GM21423 (cell line): ENCODE results near the gene TREML2.
"Not testable (repeated sequence)": the region's sequence is repeated elsewhere in the genome, so short reads cannot be mapped to it uniquely, and the experiment has no call there.

Experiments used
- ATAC-seq: cut with Tn5 transposase; IDR thresholded peaks from one replicate; pipeline ENCODE4 v1.9.1; 2021; ENCODE audit warnings: mild to moderate bottlenecking, moderate library complexity; ENCODE audit not compliant: unreplicated experiment

TREML2 gene, protein sequence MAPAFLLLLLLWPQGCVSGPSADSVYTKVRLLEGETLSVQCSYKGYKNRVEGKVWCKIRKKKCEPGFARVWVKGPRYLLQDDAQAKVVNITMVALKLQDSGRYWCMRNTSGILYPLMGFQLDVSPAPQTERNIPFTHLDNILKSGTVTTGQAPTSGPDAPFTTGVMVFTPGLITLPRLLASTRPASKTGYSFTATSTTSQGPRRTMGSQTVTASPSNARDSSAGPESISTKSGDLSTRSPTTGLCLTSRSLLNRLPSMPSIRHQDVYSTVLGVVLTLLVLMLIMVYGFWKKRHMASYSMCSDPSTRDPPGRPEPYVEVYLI

DNA sequence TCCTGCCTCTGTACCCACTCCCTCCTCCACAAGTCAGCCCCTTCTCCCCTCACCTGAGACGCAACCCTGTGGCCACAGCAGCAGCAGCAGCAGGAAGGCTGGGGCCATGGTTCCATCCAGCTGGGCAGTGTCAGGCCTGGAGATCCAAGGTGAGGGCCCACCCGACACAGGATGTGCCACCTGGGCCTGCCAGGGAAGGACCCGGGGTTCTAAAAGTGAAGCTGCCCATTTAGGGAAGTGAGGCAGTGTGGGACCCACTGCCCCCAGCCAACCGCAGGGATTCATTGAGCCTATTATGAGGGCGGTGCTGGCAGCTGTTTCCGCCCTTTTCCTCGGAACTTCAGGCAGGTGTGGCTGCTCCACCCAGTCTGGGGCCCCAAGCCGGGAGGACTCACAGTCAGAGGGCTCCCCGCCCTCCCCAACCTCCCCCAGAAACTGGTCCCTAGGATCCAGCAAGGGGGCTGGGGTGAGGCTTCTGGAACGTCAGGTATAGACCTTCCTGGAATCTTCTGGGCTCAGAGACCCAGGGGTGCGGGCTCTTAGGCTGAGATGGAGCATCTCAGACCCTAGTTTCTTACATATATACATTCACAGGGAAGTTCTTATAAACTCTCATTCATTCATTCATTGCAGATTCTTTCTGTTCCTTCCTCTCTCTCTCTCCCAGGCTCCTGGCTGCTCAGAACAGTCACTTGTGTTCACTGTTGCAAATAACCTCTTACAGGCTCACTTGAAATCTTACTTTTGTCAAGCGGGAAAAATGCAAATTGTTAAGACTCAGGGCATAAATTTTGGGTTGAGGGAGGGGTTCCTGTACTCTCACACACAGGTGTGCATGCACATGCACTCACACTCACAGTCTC lies at the start of gene TREML2:
Gene TREML2 (minus strand): TSS at position 249 of the 863 bp plus-strand sequence. CDS start 141 bp downstream, at position 108.
- ATAC-seq = peak; percentile 43

DNA sequence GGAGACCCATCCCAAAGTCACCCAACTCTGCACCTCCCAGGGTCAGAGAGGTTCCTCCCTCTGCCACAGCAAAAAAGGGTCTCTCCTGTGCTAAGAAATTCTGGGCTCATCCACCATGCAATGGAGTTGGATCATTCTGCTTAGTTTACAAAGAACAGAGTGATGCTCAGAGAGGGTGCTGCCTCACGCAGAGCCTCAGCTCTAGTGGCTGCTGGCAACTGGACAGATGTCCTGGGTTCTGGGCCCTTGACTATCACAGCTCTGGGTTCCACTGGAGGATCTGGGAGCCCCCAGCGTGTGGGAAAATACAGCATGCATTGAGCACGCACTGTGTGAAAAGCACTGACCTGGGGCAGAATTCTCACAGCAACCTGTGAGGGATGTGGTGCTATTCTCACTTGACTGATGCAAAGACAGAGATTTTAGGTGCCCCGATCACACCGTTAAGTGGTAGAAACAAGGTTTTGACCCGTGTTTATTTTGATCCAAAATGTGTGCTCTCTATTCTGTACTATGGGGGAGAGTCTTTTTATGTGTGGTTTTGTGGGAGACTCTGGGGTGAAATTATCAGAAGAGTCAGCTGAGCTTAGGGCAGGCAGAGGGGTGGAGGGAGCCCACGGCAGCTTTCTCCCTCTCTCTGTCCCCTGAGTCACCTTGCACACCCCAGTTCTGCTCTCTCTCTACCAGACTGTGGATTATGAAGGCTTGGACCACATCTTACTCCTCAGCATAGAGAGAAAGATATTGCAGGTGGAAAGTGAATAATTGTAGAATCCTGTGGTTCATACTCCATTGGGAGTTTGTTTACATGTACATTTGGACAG lies 47.1 kb upstream of the TREML2 start:
- ATAC-seq = no peak

DNA sequence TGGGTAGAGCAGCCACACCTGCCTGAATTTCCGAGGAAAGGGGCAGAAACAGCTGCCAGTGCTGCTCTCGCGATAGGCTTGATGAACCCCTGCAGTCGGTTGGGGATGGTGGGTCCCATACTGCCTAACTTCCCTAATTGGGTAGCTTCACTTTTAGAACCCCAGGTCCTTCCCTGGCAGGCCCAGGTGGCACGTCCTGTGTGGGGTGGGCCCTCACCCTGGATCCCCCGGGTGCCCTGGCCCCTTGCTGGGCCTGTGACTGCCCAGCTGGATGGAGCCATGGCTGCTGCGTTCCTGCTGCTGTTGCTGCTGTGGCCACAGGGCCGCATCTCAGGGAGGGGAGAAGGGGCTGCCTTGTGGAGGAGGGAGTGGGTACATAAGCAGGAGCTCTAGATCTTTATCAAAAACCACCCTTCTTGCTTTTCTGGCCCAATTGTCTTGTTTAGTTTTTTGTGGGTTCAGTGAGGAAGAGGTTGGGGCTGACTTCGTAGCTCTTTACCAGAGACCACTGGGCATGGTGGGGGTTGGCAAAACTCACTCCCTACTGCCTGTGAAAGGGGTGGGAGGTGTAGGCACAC lies 46.4 kb upstream of the TREML2 start:
- ATAC-seq = no peak

DNA sequence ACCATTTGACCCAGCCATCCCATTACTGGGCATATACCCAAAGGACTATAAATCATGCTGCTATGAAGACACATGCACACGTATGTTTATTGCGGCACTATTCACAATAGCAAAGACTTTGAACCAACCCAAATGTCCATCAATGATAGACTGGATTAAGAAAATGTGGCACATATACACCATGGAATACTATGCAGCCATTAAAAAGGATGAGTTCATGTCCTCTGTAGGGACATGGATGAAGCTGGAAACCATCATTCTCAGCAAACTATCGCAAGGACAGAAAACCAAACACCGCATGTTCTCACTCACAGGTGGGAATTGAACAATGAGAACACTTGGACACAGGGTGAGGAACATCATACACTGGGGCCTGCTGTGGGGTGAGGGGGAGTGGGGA lies 45.6 kb upstream of the TREML2 start:
- not testable (repeated sequence) for ATAC-seq

DNA sequence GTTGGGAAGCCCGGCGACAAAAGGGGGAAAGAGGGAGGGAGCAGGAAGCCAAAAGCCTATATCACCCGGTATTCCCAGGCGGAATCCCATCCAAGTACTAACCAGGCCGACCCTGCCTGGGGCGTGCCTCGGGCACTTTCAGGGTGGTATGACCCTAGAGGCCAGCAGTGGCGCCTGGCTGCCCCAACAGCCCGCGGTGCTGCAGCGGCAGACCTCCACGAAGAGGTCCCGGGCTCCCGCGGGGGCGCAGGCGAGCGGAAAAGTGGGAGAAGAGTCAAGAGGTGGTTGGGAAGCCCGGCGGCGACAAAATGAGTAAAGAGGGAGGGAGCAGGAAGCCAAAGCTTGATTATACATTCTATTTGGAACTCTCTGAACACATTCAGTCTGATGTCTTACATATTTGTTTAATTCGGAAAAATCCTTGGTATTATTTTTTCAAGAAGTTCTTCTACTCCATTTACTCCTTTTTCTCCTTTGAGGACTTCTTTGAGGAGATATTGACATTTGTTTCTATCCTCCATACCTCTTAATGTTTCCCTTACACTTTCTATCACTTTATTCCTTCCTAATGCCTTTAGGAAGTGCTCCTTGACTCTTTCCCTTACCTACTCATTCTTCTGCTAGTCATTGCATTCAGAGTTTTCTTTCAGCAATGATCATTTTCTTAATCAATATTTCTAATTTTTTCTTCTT lies 38.7 kb upstream of the TREML2 start:
- no peak for ATAC-seq

DNA sequence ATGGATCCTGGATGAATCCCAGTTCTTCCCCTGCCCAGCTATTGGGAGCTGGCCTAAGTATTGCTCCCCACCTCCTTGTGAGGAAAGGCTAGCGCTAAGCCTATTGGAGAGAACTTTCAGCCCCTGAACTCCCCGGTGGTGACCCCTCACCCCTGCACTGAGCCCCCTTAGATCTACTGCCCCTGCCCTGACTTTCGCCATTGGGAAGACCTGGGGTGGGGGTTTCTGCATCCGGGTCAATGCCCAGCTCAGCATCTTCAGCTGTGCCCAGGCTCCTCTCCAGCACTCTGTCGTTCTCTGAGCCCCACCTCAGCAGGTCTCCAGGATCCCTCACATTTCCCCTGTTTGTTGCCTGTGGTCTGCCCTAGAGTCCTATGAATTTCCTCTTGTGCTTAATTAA lies 36.2 kb upstream of the TREML2 start:
- no peak for ATAC-seq

DNA sequence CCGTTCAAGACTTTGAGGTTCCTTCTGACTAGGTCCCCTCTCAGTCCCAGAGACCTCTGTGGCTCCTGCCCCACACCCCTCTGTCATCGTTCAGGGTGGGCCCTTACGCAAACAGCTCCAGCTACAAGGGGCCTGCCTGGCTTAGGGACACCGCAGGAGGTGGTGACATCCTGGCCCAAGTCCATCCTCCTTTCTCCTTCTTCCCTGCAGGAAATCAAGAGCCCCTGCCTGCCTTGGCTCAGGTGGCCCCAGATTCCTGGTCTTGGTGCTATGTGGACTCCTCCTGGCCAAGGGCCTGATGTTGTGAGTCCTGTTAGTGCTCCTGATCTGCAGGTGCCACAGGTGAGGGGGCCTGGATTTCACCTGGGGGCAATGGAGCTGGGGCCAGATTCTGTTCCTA lies 35.3 kb upstream of the TREML2 start:
- no peak for ATAC-seq

DNA sequence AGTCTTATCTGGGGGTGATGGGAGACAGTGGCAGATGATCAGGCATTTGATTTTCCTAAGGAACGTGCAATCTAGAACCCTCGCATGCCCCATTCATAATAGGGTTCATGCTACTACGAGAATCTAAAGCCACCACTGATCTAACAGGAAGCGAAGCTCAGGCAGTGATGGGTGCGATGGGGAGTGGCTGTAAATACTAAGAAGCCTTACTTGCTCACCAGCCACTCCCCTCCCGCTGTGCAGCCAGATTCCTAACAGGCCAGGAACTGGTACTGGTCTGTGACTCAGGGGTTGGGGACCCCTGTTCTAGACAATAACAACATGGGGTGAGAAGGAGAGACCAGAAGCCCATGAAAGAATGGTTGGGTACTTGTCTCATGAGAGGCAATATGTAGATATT lies 31.7 kb upstream of the TREML2 start:
- ATAC-seq = no peak

DNA sequence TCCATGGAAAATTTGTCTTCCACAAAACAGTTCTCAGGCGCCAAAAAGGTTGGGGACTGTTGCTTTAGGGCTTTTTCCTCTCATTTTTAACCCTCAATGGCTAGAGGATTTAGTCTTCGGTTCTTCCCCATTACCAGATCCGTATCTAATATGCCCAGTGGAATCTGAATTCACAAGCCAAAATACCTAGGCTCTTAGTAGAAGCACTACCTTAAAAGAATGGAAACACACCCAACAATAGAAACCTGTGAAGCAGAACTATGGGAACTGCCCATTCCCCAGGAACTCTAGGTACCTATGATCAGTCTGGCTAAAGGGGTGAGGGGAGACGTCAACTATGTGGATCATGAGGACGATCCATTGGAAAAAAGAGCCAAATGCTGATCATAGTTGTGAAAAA lies 30.3 kb upstream of the TREML2 start:
- ATAC-seq = no peak

DNA sequence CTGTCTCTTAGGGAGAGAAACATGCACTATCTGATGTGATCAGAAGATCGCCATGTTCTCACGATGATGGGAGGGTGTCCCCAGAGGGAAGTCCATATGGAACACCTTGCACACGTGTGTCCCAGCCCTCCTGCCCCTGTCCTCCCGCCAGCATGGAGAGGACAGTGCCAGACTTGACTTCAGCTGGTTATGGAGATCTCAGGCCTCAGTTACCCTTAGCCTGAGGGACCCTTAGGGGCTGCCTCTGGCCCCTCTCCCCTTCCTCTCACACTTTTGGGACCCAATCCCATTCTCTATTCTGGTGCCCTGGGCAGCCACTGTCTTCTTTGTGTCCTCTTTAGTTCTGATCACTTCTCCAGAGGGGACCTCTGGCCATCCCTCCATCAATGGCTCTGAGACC lies 28.8 kb upstream of the TREML2 start:
- ATAC-seq = no peak

DNA sequence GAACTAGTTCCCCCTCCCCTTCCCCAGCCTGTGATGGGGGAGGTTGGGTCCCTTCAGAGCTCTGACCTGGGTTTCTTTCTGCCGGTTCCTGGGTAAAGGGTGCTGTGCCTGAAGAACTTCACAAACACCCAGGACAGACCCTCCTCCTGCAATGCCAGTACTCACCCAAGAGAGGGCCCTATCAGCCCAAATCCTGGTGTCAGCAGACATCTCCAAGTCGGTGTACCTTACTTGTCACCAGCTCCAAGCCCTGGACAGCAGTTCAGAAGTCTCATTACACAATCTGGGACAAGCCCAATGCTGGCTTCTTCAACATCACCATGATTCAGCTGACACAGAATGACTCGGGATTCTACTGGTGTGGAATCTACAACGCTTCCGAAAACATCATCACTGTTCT lies 27.7 kb upstream of the TREML2 start:
- ATAC-seq = no peak

DNA sequence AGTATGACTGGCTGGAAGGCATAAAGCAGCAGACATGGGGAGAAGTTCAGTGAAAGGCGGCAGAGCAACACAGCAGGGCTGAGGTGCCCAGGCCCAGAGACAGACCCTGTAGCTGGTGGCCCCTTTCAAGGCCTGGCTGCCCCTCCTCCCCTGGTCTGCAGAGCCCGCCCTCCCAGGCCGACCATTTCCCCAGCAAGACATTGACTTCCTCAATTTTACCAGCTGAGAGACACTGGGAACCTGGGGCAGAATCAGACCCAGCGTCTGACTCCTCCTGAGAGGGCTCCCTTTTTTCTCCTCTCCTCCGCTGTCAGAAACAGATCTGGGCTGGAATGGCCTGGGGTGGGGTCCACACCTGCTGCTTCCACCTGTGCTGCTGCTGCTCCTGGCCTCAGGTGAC lies 27.1 kb upstream of the TREML2 start, which contains the start of gene TREML4:
Gene TREML4 (plus strand): TSS at position 254 of the 400 bp plus-strand sequence. CDS start 79 bp downstream, at position 333.
- no peak for ATAC-seq

DNA sequence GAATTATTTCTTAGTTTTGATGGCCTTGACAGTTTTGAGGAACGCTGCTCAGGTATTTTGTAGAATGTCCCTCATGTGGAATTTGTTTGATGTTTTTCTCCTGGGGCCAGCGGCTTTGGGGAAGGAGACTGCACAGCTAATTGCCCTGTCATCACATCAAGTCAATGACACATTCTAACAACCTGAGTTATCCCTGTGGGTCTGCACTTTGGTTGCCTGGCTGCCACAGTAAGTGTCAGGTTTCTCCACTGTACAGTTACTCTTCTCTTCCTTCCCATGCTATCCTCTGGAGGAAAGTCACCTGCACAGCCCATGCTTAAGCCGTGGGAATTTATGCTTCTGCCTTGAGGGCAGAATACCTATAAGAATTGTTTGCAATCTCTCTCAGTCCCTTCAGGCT lies 25.8 kb upstream of the TREML2 start:
- no peak for ATAC-seq

DNA sequence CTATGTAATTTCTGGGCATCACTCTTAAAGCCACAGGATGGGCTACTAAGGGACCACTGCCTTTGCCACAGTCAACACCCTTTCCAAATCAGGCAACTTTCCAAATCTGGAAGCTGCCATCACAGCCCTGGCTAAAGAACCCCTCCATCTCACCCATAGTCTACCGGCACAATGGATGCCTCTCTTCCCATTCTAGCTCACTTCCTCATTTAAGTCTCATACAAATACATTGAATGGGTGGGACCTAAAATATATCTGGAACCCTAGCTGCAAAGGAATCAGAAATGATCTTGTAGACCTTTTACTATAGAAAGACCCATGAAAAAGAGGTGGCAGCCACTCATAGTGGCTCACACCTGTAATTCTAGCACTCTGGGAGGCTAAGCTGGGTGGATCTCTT lies 23.9 kb upstream of the TREML2 start:
- no peak for ATAC-seq

DNA sequence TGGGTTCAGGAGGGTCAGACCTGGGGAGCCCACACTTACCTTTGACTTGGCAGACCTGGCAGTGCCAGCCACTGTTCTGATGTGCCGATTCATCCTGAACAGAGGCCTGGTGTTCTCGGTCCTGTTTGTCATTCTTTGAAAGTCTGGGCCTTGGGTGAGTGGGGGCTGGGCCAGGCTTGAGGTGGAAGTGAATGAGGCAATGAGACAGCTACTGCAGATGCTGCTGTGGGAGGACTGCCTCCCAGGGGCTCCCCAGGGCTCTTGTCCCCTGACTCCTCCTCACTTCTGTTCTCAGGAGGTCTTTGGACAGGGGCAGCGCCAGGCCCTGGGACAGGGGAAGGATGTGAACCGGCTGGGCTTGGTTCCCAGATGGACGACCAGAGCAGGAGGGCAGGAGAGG lies 21.6 kb upstream of the TREML2 start:
- ATAC-seq = no peak

DNA sequence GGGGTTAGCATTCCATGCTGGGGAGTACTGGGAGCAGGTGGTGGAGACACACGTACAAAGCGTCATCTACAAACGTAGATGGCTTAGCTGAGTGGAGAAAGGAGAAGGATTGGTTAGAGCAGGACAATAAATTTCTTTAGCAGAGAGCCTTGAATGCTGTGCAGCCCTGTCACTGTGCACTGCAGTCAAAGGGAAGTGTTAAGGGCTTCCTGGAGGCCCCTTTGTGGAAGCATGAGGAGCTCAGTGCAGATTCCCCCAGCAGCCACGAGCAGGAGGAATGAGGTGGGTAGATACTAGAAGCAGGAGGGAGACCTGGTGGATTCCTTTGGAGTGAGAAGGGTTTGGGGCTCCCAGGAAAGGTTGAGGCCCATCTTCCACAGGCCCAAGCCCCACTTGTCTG lies 21.1 kb upstream of the TREML2 start:
- no peak for ATAC-seq

DNA sequence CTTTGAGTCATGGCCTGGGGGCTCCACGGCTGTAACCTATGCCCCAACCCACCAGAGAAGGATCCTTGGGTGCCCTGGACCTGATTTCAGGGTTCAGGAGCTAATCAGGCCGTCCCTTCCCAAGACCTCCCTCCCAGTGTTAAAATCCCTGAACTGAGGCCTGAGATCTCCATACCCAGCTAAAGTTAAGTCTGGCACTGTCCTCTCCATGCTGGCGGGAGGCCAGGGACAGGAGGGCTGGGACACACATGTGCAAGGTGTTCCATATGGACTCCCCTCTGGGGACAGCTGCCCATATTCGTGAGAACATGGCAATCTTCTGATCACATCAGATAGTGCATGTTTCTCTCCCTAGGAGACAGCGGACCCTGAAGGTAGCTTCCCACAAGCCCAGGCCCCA lies 15.7 kb upstream of the TREML2 start:
- no peak for ATAC-seq

DNA sequence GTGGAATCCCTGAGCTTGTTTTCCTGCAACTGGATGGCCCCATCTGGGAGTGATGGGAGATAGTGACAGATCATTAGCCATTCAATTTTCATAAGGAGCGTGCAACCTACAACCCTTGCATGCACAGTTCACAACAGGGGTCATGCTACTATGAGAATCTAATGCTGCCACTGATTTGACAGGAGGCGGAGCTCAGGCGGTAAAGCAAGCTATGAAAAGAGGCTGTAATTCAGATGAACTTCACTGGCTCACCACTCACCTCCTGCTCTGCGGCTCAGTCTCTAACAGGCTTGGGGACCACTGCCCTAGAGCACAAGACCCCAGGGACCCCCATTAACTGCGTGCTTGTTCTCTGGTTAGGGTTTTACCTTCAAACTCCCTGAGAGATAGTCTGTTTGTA lies 14.8 kb upstream of the TREML2 start:
- no peak for ATAC-seq

DNA sequence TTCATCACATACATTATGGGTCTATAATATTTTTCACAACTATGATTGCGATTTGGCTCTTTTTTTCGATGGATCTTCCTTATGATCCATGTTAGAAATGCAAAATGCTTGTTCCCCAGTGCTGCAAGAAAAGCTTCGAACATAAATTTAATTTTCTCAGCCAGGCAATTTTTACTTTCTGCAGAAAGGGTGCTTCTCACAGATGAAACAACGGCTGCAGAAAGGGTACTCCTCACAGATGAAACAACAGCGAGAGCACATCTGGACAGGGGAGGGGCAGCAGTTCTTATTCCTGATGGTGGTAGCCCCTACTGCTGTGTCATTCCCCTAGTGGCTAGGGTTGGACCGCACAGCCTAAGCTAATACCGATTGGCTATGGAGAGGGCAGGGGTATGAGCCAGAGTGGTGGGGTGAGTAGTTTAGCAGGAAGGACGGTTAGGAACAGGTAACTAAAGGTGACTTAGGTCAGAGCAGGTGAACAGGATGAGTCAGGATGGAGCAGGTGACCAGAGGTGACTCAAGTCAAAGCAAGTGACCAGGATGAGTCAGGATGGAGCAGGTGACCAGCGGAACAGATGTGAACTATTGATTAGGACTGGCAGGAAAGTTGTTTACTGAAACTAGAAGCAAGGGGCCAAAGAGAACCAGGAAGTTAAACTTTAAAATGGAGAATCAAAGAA lies 13.8 kb upstream of the TREML2 start:
- no peak for ATAC-seq
